ENCODE results near the gene USP34. TPM values are rescaled to one million over a fixed set of nuclear protein-coding genes. Genes with fewer than 3 reads are reported as not detected.
A peak's percentile ranks its signal among the peaks of the same experiment; 100 is the strongest.
"Not testable (repeated sequence)": the region's sequence is repeated elsewhere in the genome, so short reads cannot be mapped to it uniquely, and the experiment has no call there.

The USP34 gene, protein sequence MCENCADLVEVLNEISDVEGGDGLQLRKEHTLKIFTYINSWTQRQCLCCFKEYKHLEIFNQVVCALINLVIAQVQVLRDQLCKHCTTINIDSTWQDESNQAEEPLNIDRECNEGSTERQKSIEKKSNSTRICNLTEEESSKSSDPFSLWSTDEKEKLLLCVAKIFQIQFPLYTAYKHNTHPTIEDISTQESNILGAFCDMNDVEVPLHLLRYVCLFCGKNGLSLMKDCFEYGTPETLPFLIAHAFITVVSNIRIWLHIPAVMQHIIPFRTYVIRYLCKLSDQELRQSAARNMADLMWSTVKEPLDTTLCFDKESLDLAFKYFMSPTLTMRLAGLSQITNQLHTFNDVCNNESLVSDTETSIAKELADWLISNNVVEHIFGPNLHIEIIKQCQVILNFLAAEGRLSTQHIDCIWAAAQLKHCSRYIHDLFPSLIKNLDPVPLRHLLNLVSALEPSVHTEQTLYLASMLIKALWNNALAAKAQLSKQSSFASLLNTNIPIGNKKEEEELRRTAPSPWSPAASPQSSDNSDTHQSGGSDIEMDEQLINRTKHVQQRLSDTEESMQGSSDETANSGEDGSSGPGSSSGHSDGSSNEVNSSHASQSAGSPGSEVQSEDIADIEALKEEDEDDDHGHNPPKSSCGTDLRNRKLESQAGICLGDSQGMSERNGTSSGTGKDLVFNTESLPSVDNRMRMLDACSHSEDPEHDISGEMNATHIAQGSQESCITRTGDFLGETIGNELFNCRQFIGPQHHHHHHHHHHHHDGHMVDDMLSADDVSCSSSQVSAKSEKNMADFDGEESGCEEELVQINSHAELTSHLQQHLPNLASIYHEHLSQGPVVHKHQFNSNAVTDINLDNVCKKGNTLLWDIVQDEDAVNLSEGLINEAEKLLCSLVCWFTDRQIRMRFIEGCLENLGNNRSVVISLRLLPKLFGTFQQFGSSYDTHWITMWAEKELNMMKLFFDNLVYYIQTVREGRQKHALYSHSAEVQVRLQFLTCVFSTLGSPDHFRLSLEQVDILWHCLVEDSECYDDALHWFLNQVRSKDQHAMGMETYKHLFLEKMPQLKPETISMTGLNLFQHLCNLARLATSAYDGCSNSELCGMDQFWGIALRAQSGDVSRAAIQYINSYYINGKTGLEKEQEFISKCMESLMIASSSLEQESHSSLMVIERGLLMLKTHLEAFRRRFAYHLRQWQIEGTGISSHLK (N-terminal part only)
- 58.5 TPM for total RNA-seq

DNA sequence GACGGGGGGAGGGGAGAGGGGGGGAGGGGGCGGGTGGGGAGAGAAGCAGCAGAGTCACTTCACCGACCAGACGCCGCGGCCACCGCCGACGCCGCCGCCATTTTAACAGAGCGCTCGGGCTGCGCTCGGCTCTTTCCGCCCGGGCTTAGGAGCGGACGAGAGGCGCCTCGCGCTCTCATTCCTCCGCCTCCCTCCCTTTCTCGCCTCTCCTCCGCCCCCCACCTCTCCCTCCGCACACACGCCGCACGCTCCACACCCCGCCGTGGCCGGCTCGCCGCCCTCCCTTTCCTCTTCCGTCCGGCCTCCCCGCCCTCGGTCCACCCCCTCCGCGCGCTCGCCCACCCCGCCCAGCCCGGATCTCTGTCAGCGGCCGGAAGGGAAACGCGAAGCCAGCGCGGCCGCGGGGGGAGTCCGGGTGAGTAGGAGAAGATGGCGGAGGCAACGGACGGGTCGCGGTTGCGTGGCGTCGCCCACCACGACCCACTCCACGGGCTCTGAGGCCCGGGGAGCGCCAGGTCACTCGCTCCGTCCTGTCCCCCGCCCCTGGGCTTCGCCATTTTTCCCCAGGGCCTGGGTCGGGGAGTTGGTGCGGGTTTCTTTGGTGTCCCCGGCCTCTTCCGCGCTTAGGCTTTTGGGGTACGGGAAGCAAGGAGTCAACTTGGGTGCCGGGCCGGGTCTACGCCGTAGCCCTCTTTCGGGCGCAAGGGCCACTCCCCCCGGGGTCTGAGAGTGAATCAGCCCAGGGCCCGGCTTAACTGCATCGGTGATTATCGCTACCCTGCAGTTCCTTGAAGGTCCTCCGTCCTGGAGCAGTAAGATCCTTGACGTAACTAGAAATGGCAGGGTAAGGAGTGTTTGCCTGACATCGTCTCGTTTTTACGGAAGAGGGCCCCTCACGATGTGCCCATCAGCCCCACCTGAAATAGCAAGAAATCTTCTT, at the start of gene USP34:
Gene USP34, minus strand, starts transcription at position 123 of the 940 bp plus-strand sequence. CDS start 395 bp downstream, outside the sequence.
- ATAC-seq = peak; percentile 97

DNA sequence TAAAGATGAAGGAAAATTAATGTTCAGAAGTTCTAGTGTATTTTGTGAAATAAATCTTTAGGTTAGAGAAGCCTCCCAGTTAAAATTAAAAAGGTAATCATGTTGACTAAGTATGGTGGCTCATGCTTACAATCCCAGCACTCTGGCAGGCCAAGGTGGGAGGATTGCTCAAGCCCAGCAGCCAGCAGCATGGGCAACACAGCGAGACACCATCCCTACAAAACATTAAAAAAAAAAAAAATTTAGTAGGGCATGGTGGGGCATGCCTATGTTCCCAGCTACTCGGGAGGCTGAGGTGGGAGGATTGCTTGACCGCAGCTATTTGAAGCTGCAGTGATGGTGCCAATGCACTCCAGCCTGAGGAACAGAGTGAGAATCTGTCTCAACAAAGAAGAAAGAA, 49.4 kb upstream of the USP34 start:
- ATAC-seq = no peak

DNA sequence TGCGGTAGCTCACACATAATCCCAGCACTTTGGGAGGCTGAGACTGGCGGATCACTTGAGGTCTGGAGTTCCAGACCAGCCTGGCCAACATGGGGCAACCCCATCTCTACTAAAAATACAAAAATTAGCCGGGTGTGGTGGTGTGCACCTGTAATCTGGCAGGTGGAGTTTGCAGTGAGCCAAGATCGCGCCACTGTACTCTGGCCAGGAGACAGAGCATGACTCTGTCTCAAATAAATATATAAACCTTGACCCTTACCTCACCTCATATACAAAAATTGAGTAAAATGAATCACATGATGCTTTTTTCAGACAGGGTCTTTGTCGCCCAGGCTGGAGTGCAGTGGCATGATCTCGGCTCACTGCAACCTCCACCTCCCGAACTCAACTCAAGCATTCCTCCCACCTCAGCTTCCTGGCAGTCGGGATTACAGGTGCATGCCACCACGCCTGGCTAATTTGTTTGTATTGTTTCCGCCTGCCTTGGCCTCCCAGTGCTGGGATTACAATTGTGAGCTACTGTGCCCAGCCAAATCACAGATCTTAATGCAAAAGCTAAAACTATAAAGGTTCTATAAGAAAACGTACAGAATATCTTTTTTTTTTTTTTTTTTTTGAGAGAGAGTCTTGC, 42.0 kb upstream of the USP34 start:
- no peak for ATAC-seq

DNA sequence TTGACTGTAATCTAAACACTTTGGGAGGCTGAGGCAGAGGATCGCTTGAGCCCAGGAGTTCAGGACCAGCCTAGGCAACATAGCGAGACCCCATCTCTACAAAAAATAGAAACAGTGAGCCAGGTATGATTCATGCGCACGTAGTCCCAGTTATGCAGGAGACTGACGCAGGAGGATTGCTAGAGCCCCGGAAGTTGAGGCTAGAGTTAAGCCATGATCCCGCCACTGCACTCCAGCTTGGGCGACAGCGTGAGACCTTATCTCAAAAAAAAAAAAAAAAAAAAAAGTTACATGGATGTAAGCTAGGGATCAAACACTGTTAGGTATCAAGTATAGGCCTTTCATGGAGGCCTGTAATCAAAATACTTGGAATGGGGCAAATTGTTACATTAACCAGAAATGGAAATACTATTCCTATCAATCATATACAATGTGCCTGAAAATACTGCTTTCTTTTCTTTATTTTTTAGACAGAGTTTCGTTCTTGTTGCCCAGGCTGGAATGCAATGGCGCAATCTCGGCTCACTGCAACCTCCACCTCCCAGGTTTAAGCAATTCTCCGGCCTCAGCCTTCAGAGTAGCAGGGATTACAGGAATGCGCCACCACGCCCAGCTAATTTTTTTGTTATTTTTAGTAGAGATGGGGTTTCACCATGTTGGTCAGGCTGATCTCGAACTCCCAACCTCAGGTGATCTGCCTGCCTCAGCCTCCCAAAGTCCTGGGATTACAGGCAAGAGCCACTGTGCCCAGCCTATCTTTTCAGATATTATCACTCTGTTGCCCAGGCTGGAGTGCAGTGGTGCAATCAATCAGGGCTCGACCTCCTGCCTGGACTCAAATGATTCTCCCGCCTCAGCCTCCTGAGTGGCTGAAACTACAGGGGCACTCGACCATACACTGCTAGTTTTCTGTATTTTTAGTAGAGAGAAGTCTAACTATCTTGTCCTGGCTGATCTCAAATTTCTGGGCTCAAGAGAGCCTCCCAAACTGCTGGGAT, 40.1 kb upstream of the USP34 start:
- no peak for ATAC-seq

DNA sequence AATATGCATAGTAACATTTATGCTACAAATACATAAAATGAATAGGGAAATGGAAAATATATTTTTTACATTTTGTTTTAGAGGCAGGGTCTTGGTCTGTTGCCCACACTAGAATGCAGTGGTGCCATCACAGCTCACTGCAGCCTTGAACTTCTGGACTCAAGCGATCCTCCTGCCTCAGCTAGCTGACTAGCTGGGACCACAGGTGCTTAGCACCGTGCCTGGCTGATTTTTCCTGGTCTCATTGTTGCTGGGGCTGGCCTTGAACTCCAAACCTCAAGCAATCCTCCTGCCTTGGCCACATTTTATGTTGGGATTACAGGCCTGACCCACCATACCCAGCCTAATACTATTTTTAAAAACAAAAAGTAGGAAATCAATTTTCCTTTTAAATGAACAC, 34.1 kb upstream of the USP34 start:
- no peak for ATAC-seq

DNA sequence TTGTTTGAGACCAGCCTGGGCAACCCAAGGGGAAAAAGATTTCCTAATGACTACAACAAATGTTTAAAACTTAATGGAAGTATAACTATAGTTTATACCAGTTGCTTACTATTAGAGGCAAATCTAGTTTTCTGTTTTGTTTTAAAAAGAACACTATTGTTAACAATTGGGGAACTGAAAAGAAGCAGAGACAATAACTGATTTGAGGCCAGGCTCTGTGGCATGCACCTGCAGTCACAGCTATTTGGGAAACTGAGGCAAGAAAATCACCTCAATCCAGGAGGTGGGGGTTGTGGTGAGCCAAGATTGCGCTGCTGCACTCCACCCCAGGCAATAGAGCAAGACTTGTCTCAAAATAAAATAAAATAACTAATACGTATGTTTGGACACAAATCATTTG, 28.2 kb upstream of the USP34 start:
- ATAC-seq = no peak

DNA sequence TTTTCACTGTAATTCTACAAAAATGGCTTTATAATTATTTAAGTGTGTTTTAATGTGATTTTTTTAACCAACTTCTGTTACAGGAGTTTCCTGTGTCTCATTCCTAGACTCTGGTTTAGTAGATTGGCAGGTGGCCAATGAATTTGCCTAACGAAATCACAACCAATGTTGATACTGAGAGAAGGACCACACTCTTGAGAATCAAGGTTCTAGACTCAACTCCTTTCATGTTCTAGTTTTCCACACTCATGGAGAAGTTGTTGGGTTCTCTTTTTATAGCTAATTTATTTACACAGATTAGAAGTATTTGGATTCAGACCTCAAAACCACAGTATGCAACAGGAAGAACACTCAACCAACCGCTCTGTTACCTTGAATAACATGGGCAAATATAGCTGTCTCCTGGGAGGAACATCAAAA, 22.6 kb upstream of the USP34 start:
- no peak for ATAC-seq

DNA sequence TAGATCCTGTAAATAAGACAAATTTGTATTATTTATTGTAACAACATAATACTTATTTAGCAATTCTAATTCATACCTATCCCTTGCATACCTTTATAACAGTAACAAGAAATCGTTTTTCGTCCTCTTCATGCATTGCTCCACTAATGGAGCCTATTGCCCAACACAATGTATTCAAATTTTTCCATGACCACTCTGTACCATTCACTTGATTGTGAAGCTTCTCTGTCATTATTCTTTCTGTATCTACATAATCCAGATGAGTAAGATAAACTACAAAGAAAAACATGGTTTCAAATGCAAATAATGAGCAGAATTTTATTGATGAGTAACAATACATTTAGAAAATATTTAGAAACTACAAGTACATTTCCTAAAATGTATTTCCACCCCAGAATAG, 21.6 kb upstream of the USP34 start:
- no peak for ATAC-seq

DNA sequence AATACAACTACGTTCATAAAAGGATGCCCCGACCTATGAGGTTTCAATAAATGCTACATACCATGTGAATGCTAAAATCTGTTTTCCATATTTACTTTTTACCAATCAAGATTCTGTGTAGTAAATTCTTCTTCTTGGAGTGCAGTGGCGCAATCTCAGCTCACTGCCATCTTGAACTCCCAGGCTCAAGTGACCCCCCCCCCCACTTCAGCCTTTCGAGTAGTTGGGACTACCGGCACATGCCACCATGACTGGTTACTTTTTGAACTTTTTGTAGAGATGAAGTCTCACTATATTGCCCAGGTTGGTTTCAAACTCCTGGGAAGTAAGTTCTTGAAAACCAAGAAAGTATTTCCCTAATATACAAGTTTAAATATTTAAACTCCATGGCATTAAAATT, 14.4 kb upstream of the USP34 start:
- no peak for ATAC-seq

DNA sequence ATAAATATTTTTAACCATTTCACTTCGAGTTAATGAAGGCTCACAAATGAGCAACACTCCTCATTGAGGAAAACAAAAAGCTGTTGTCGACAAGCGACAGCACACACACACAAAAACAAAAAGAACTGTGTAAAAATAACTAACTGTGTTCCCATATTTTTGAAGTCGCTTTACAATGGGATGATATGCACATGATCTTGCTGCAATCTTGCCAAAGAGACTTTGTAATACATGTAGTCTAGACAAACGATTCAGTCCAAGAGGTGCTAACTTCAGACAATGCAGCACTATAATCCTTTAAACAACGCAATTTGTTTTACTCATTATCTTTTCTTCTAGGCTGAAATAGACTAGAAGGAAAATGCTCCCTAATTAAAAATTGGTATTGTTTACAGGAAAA, 7.2 kb upstream of the USP34 start:
- no peak for ATAC-seq

DNA sequence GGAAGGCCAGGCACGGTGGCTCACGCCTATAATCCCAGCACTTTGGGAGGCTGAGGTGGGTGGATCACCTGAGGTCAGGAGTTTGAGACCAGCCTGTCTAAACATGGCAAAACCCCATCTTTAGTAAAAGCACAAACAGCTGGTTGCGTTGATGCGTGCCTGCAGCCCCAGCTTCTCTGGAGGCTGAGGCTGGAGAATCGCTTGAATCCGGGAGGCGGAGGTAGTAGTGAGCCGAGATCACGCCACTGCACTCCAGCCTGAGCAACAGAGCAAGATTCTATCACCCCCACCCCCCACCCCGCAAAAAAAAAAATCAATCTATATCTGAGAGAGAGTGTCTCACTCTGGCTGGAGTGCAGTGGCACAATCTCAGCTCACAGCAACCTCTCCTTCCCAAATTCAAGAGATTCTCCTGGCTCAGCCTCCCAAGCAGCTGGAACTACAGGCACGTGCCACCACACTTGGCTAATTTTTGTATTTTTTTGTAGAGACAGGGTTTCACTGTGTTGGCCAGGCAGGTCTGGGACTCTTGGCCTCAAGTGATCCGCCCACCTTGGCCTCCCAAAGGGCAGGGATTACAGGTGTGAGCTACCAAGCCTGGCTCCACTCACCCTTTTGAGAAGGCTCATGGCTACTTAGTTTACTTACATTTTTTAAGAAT, 6.2 kb upstream of the USP34 start:
- ATAC-seq = not testable (repeated sequence)

DNA sequence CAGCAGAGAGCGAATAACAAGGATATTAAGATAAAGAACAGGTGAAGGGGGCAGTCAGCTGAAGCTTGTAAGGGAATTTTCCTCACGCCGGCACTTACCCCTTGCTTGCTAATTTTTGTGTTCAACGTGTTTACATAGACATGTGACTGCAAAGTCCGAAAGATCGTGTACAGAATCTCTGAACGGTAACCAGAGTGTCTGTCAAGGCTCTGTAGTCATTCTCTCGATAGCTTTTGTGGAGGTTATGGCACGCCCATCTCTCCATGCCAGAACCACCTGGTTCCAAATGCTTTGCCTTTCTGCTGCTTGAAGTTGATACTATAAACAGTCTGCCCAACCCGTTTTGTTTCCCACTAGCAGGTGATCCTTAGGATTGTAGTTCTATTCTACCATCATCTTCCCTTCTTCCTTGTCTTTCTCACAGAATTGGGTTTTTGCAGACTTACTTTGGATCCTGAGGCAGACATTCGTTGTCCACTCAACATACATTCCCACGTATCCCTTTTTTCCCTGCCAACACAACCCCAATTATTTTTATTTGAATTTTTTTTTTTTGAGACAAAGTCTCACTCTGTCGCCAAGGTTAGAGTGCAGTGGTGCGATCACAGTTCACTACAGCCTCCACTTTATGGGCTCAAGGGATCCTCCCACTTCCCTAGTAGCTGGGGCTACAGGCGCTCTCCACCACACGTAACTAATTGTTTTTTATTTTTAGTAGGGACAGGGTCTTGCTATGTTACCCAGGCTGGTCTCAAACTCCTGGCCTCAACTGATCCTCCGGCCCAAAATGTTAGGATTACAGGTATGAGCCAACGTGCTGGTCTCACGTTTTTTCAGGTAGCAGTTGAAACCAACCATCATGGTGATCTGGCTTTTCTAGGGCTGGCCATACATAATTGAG, 1.3 kb upstream of the USP34 start:
- ATAC-seq = peak; percentile 24

DNA sequence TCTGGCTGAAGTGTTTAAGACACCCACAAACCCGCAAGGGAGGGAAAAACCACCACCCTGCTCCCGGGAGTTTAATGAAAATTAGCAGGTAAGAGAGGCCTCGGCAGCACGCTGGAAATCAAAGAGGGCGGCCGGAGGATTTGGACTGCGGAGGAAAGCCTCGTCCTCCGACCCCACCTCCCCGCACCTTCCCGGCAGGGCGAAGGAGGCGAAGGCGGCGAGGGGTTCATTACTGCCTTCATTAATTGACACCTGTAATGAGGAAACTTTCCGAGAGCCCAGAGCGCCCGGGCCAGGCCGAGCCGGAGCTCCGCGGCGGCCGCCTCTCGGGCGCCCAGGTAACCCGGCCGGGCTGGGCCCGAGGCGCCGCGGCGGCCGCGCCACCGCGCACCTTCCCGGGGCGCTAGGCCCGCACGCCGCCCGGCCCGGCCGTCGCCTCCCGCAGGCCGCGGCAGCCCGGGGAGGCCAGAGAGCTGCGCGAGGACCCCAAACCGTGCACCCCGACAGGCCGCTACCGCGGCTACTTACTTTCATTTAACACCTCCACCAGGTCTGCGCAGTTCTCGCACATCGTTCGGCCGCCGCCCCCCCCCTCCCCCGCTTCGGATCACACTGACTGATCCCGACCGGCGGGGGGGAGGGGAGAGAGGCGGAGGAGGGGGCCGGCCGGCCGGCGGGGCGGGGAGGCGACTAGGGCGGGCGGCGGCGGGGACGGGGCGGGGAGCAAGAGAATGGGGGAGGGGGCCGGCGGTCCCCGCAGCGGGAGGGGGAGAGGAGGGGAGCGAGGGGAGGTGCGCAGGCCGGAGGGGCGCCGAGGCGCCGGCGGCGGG, 550 bp downstream of the USP34 start:
- ATAC-seq = peak; percentile 75

DNA sequence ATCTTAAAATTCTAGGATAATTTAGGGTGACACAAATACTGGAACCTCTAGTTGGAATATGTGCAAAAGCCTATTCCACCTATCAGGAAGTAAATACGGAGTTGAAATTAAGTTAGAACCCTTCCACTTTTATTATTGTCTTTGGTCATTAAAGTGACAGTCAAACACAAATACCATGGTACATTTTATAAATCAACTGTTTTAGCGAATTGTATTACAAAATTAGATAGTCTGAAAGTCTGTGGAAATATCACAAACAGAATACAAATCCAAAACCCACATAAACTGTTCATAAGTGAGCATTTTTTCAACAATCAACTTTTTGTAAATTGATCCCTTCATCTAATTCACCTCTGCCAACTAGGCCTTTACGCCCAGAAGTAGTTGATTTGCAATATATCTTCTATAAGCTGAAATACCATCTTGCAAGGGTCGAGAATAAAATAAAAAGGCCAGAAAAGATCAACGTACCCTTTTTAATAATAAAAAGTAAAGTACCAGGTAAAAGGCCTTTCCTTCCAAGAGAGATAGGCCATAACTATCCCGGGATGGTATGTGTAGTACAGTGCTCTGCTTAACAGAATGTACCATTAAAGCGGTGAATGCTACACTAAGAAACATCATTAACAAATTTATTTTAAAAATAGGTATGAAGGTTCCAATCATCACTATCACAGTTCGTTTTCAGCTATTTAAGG, 1.3 kb downstream of the USP34 start:
- ATAC-seq = no peak

DNA sequence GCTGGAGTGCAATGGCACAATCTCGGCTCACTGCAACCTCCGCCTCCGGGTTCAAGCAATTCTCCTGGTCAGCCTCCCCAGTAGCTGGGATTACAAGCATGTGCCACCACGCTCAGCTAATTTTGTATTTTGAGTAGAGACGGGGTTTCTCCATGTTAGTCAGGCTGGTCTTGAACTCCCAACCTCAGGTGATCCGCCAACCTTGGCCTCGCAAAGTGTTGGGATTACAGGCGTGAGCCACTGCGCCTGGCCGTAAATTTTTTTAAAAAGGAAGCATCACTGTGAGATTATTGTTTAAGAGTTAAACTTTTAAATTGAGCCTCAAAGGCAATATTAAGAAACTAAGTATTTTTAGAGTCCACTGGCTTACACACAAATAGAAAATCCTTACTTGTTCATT, 2.7 kb downstream of the USP34 start:
- not testable (repeated sequence) for ATAC-seq

DNA sequence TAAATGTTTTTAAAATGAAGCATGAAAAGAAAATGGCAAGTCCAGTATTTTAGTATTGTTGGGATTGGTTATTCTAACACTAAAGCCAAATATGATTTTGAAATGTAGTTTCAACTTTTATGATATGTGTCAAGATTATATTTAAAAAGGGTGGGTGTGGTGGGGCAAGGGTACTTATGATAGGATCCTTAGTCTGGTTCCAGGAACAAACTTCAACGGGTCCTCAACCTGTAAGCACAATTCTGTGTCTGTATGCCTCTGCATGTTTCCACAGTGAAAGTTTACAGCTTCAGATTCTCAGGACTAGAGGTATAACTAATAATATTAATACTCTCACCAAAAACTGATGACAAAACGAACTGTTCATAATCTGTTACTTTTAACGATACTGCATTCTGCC, 5.8 kb downstream of the USP34 start:
- no peak for ATAC-seq
